HepG2 (cell line): ENCODE results near the gene CAPZB. TPM values are rescaled to one million over a fixed set of nuclear protein-coding genes. Genes with fewer than 3 reads are reported as not detected.

ENCODE experiments used
- EED ChIP-seq: sonication (generic); formaldehyde crosslinking; IDR thresholded peaks from 2 replicates; pipeline ENCODE4 v1.5.0; 2020; ENCODE audit warnings: mild to moderate bottlenecking, missing genetic modification reagents
- FOXK2 ChIP-seq: fragments of 450-650 bp; IDR thresholded peaks from 2 replicates; pipeline ENCODE4 v1.6.1; 2016
- MAFF ChIP-seq: IDR thresholded peaks from 2 replicates; pipeline ENCODE4 v1.6.1; 2011; ENCODE audit warnings: low read depth, low read length, improper control_type of control experiment
- MTA3 ChIP-seq: sonication (generic); formaldehyde crosslinking; IDR thresholded peaks from 2 replicates; pipeline ENCODE4 v1.4.0; 2020; ENCODE audit warnings: missing genetic modification reagents
- POLR2A ChIP-seq, 2 experiments: IDR thresholded peaks; 2 replicates each; pipeline ENCODE4 v1.6.1; 2011; ENCODE audit warnings: low read depth in 2 of 2, low read length in 2 of 2, mild to moderate bottlenecking in 1 of 2, moderate library complexity in 1 of 2; ENCODE audit not compliant: insufficient read depth in 1 of 2
- RAD21 ChIP-seq: fragments of 450-650 bp; formaldehyde crosslinking; IDR thresholded peaks from 2 replicates; pipeline ENCODE4 v1.5.0; 2020; ENCODE audit warnings: mild to moderate bottlenecking
- RELA ChIP-seq: sonication (generic); formaldehyde crosslinking; IDR thresholded peaks from 2 replicates; pipeline ENCODE4 v1.4.0; 2020; ENCODE audit warnings: missing genetic modification reagents
- RXRA ChIP-seq: sonication (generic); formaldehyde crosslinking; IDR thresholded peaks from 2 replicates; pipeline ENCODE4 v1.5.1; 2020; ENCODE audit warnings: missing genetic modification reagents
- SALL1 ChIP-seq: sonication (generic); formaldehyde crosslinking; IDR thresholded peaks from 2 replicates; pipeline ENCODE4 v1.8.0; 2022; ENCODE audit warnings: mild to moderate bottlenecking, missing genetic modification reagents
- SAP130 ChIP-seq: IDR thresholded peaks from 2 replicates; pipeline ENCODE4 v1.6.1; 2016; ENCODE audit warnings: low read depth
- SP5 ChIP-seq: IDR thresholded peaks from 2 replicates; pipeline ENCODE4 v1.6.1; 2016; ENCODE audit warnings: low read depth, borderline replicate concordance
- STAT5B ChIP-seq: sonication (generic); formaldehyde crosslinking; IDR thresholded peaks from 2 replicates; pipeline ENCODE4 v1.4.0; 2020; ENCODE audit warnings: missing genetic modification reagents
- THAP8 ChIP-seq: sonication (generic); formaldehyde crosslinking; IDR thresholded peaks from 2 replicates; pipeline ENCODE4 v1.5.1; 2020; ENCODE audit warnings: missing genetic modification reagents, mild to moderate bottlenecking, borderline replicate concordance
- ZKSCAN8 ChIP-seq: IDR thresholded peaks from 2 replicates; pipeline ENCODE4 v1.6.1; 2016; ENCODE audit warnings: borderline replicate concordance, missing genetic modification reagents, missing compliant biosample characterization
- ZNF3 ChIP-seq: IDR thresholded peaks from 2 replicates; pipeline ENCODE4 v1.7.0; 2017; ENCODE audit warnings: inconsistent platforms
- ZNF441 ChIP-seq: sonication (generic); formaldehyde crosslinking; IDR thresholded peaks from 2 replicates; pipeline ENCODE4 v1.7.0; 2021; ENCODE audit warnings: missing genetic modification reagents, borderline replicate concordance
- ZNF446 ChIP-seq: sonication (generic); formaldehyde crosslinking; IDR thresholded peaks from 2 replicates; pipeline ENCODE4 v1.5.0; 2020; ENCODE audit warnings: mild to moderate bottlenecking, missing genetic modification reagents
- polyA plus RNA-seq, 8 experiments: library from polyadenylated mRNA; depleted of rRNA in 3 of 8; stranded (reverse) in 7 of 8; unstranded in 1 of 8; fragments of >200 nt; fragmentation: Illumina TruSeq in 4 of 8; extraction: Trizol in 4 of 8; gene quantifications; 2 replicates each; pipeline versions ENCODE4 v1.2.1 to v1.2.3, GENCODE V29; 2011 to 2016; ENCODE audit warnings: low read depth in 4 of 8, missing spikeins in 1 of 8, mixed read lengths in 1 of 8; ENCODE audit not compliant: insufficient read depth in 1 of 8
- total RNA-seq, 5 experiments: library from RNA; depleted of rRNA; stranded (reverse); fragments of >200 nt; fragmentation: Illumina TruSeq; extraction: Trizol; gene quantifications; 2 replicates each; pipeline ENCODE4 v1.2.3, GENCODE V29; 2016; ENCODE audit warnings: low read depth in 1 of 5
- TF ChIP-seq, protein P1 (sequence below): sonication (generic); formaldehyde crosslinking; IDR thresholded peaks from 2 replicates; pipeline ENCODE4 v1.4.0; 2020; ENCODE audit warnings: missing genetic modification reagents
- TF ChIP-seq, protein P2 (sequence below): sonication (generic); formaldehyde crosslinking; IDR thresholded peaks from 2 replicates; pipeline ENCODE4 v1.4.0; 2020; ENCODE audit warnings: missing genetic modification reagents
- TF ChIP-seq, protein P3 (sequence below): sonication (generic); formaldehyde crosslinking; conservative IDR thresholded peaks from 2 replicates; pipeline ENCODE4 v1.8.0; 2022; ENCODE audit warnings: missing genetic modification reagents

CAPZB gene
- total and polyA plus RNA-seq, 2 of the 13 experiments (the other 11 are each of a cell fraction or from before 2014, with no cell fraction given): 58.9 to 76.9 TPM

- TF ChIP-seq, protein P1, sequence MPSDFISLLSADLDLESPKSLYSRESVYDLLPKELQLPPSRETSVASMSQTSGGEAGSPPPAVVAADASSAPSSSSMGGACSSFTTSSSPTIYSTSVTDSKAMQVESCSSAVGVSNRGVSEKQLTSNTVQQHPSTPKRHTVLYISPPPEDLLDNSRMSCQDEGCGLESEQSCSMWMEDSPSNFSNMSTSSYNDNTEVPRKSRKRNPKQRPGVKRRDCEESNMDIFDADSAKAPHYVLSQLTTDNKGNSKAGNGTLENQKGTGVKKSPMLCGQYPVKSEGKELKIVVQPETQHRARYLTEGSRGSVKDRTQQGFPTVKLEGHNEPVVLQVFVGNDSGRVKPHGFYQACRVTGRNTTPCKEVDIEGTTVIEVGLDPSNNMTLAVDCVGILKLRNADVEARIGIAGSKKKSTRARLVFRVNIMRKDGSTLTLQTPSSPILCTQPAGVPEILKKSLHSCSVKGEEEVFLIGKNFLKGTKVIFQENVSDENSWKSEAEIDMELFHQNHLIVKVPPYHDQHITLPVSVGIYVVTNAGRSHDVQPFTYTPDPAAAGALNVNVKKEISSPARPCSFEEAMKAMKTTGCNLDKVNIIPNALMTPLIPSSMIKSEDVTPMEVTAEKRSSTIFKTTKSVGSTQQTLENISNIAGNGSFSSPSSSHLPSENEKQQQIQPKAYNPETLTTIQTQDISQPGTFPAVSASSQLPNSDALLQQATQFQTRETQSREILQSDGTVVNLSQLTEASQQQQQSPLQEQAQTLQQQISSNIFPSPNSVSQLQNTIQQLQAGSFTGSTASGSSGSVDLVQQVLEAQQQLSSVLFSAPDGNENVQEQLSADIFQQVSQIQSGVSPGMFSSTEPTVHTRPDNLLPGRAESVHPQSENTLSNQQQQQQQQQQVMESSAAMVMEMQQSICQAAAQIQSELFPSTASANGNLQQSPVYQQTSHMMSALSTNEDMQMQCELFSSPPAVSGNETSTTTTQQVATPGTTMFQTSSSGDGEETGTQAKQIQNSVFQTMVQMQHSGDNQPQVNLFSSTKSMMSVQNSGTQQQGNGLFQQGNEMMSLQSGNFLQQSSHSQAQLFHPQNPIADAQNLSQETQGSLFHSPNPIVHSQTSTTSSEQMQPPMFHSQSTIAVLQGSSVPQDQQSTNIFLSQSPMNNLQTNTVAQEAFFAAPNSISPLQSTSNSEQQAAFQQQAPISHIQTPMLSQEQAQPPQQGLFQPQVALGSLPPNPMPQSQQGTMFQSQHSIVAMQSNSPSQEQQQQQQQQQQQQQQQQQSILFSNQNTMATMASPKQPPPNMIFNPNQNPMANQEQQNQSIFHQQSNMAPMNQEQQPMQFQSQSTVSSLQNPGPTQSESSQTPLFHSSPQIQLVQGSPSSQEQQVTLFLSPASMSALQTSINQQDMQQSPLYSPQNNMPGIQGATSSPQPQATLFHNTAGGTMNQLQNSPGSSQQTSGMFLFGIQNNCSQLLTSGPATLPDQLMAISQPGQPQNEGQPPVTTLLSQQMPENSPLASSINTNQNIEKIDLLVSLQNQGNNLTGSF (CRISPR knock-in tag): no peak
- TF ChIP-seq MAFF (no peak), ZKSCAN8 (no peak), POLR2A (IDR thresholded peaks at IDR 0.05; ENCODE audit: insufficient read depth in 1 of 2, low read depth in 2 of 2, low read length in 2 of 2) (no peak), RELA (no peak), STAT5B (CRISPR knock-in tag) (no peak), ZNF446 (CRISPR knock-in tag) (no peak), SAP130 (CRISPR knock-in tag) (peak; percentile 64; the same call in 1 of the 2 replicates), EED (no peak), RAD21 (CRISPR knock-in tag) (no peak), RXRA (CRISPR knock-in tag) (no peak), MTA3 (CRISPR knock-in tag) (no peak), THAP8 (CRISPR knock-in tag) (no peak), ZNF3 (CRISPR knock-in tag) (no peak), ZNF441 (CRISPR knock-in tag) (no peak), SALL1 (0 out of 2 replicates have a peak, but pooled peaks have one; percentile 19), SP5 (CRISPR knock-in tag) (peak; percentile 80), FOXK2 (no peak)
- TF ChIP-seq, protein P2, sequence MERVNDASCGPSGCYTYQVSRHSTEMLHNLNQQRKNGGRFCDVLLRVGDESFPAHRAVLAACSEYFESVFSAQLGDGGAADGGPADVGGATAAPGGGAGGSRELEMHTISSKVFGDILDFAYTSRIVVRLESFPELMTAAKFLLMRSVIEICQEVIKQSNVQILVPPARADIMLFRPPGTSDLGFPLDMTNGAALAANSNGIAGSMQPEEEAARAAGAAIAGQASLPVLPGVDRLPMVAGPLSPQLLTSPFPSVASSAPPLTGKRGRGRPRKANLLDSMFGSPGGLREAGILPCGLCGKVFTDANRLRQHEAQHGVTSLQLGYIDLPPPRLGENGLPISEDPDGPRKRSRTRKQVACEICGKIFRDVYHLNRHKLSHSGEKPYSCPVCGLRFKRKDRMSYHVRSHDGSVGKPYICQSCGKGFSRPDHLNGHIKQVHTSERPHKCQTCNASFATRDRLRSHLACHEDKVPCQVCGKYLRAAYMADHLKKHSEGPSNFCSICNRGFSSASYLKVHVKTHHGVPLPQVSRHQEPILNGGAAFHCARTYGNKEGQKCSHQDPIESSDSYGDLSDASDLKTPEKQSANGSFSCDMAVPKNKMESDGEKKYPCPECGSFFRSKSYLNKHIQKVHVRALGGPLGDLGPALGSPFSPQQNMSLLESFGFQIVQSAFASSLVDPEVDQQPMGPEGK (CRISPR knock-in tag): 0 out of 2 replicates have a peak, but pooled peaks have one; percentile 11
- TF ChIP-seq, protein P3, sequence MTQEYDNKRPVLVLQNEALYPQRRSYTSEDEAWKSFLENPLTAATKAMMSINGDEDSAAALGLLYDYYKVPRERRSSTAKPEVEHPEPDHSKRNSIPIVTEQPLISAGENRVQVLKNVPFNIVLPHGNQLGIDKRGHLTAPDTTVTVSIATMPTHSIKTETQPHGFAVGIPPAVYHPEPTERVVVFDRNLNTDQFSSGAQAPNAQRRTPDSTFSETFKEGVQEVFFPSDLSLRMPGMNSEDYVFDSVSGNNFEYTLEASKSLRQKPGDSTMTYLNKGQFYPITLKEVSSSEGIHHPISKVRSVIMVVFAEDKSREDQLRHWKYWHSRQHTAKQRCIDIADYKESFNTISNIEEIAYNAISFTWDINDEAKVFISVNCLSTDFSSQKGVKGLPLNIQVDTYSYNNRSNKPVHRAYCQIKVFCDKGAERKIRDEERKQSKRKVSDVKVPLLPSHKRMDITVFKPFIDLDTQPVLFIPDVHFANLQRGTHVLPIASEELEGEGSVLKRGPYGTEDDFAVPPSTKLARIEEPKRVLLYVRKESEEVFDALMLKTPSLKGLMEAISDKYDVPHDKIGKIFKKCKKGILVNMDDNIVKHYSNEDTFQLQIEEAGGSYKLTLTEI (CRISPR knock-in tag): no peak
These were observed 16.9 kb downstream of the CAPZB start (continued) for GRCh38 chr1:19468397-19468956.
